K562 (cell line): ENCODE data around the gene LGR6. TPM values are rescaled to one million over a fixed set of nuclear protein-coding genes. Genes with fewer than 3 reads are reported as not detected.

Experiments
- ARNT ChIP-seq, 2 experiments: fragments of 450-650 bp; IDR thresholded peaks; 2 replicates each; pipeline ENCODE4 v1.6.1; 2016; ENCODE audit warnings: mild to moderate bottlenecking in 1 of 2
- CXXC5 ChIP-seq: fragments of 250-450 bp; sonication (Bioruptor Pico); IDR thresholded peaks from 2 replicates; pipeline ENCODE4 v1.8.0; 2022; ENCODE audit warnings: inconsistent platforms, mild to moderate bottlenecking, moderate library complexity
- GATA2 ChIP-seq: sonication (generic); formaldehyde crosslinking; IDR thresholded peaks from 2 replicates; pipeline ENCODE4 v1.4.0; 2020; ENCODE audit warnings: mild to moderate bottlenecking, missing genetic modification reagents
- HDGF ChIP-seq: fragments of 450-650 bp; IDR thresholded peaks from 2 replicates; pipeline ENCODE4 v1.6.1; 2016
- HNRNPLL ChIP-seq: fragments of 200-400 bp; formaldehyde crosslinking; IDR thresholded peaks from 2 replicates; pipeline ENCODE4 v1.6.1; 2017; ENCODE audit warnings: low read length, low read depth, mild to moderate bottlenecking; ENCODE audit not compliant: poor library complexity, severe bottlenecking
- IRF2 ChIP-seq: sonication (generic); formaldehyde crosslinking; IDR thresholded peaks from 2 replicates; pipeline ENCODE4 v1.8.1; 2022; ENCODE audit warnings: mild to moderate bottlenecking, missing genetic modification reagents
- KDM4B ChIP-seq, 2 experiments: fragments of 450-650 bp in 1 of 2; sonication (generic) in 1 of 2; IDR thresholded peaks; 2 replicates each; pipeline ENCODE4 v1.6.1; 2016 to 2017; ENCODE audit warnings: borderline replicate concordance in 2 of 2, antibody characterized with exemption in 1 of 2, low read depth in 1 of 2, mild to moderate bottlenecking in 1 of 2
- MBD2 ChIP-seq: sonication (generic); IDR thresholded peaks from 2 replicates; pipeline ENCODE4 v1.6.1; 2016; ENCODE audit warnings: low read depth, borderline replicate concordance
- MCM7 ChIP-seq, 2 experiments: fragments of 450-650 bp; IDR thresholded peaks; 2 replicates each; pipeline ENCODE4 v1.6.1; 2016 to 2018
- MLX ChIP-seq, 2 experiments: fragments of 450-650 bp in 1 of 2; sonication (generic) in 1 of 2; formaldehyde crosslinking; conservative IDR thresholded peaks; 2 replicates each; pipeline versions ENCODE4 v1.4.0 to v1.8.1; 2020 to 2022; ENCODE audit warnings: mild to moderate bottlenecking in 1 of 2, missing genetic modification reagents in 1 of 2
- MTA3 ChIP-seq: fragments of 450-650 bp; formaldehyde crosslinking; IDR thresholded peaks from 2 replicates; pipeline ENCODE4 v1.6.1; 2017; ENCODE audit warnings: mild to moderate bottlenecking, borderline replicate concordance
- MYNN ChIP-seq, 2 experiments: sonication (generic); formaldehyde crosslinking in 1 of 2; IDR thresholded peaks; 2 replicates each; pipeline versions ENCODE4 v1.5.0 to v1.6.1; 2016 to 2020; ENCODE audit warnings: antibody characterized with exemption in 1 of 2, missing genetic modification reagents in 1 of 2
- NFE2 ChIP-seq: IDR thresholded peaks from 2 replicates; pipeline ENCODE4 v1.6.1; 2014; ENCODE audit warnings: antibody characterized with exemption, low read depth
- NRF1 ChIP-seq, 2 experiments: fragments of 450-650 bp; IDR thresholded peaks in 1 of 2; conservative IDR thresholded peaks in 1 of 2; 2 replicates each; pipeline ENCODE4 v1.6.1; 2014; ENCODE audit warnings: mild to moderate bottlenecking in 2 of 2
- POLR2B ChIP-seq: fragments of 450-650 bp; IDR thresholded peaks from 2 replicates; pipeline ENCODE4 v1.6.1; 2018; ENCODE audit warnings: low read depth; ENCODE audit not compliant: partially characterized antibody
- POLR2G ChIP-seq: fragments of 200-400 bp; formaldehyde crosslinking; IDR thresholded peaks from 2 replicates; pipeline ENCODE4 v1.6.1; 2017; ENCODE audit warnings: low read depth, mild to moderate bottlenecking, antibody characterized with exemption, low read length, moderate library complexity
- RNF2 ChIP-seq: sonication (generic); IDR thresholded peaks from 2 replicates; pipeline ENCODE4 v1.6.1; 2016
- SIN3B ChIP-seq: fragments of 450-650 bp; IDR thresholded peaks from 2 replicates; pipeline ENCODE4 v1.6.1; 2017; ENCODE audit warnings: low read depth, mild to moderate bottlenecking, moderate library complexity
- SPI1 ChIP-seq: IDR thresholded peaks from 2 replicates; pipeline ENCODE4 v1.6.1; 2011; ENCODE audit warnings: low read depth, low read length, control low read depth, borderline replicate concordance
- STAT5A ChIP-seq: IDR thresholded peaks from 2 replicates; pipeline ENCODE4 v1.6.1; 2012; ENCODE audit warnings: low read length, inconsistent platforms, borderline replicate concordance
- TAF7 ChIP-seq: fragments of 450-650 bp; IDR thresholded peaks from 2 replicates; pipeline ENCODE4 v1.6.1; 2016; ENCODE audit warnings: missing genetic modification characterization, missing compliant biosample characterization
- TFE3 ChIP-seq: fragments of 450-650 bp; formaldehyde crosslinking; IDR thresholded peaks from 2 replicates; pipeline ENCODE4 v1.4.0; 2020; ENCODE audit warnings: mild to moderate bottlenecking, mixed read lengths
- TRIM28 ChIP-seq: fragments of 450-650 bp; IDR thresholded peaks from 2 replicates; pipeline ENCODE4 v1.6.1; 2017
- ZNF232 ChIP-seq: sonication (generic); formaldehyde crosslinking; IDR thresholded peaks from 2 replicates; pipeline ENCODE4 v1.8.0; 2022; ENCODE audit warnings: mild to moderate bottlenecking, missing genetic modification reagents
- ZNF311 ChIP-seq: fragments of 250-450 bp; sonication (Bioruptor Pico); IDR thresholded peaks from 2 replicates; pipeline ENCODE4 v1.4.0; 2020; ENCODE audit warnings: mild to moderate bottlenecking, moderate library complexity
- ZNF707 ChIP-seq: fragments of 250-450 bp; sonication (Bioruptor Pico); conservative IDR thresholded peaks from 2 replicates; pipeline ENCODE4 v1.8.0; 2022; ENCODE audit warnings: inconsistent platforms, mild to moderate bottlenecking, moderate library complexity
- ZNF830 ChIP-seq: fragments of 250-450 bp; sonication (Bioruptor Pico); IDR thresholded peaks from 2 replicates; pipeline ENCODE4 v1.5.0; 2021; ENCODE audit warnings: mild to moderate bottlenecking
- ZZZ3 ChIP-seq: fragments of 450-650 bp; IDR thresholded peaks from 2 replicates; pipeline ENCODE4 v1.6.1; 2016; ENCODE audit warnings: antibody characterized with exemption, mild to moderate bottlenecking, moderate library complexity
- polyA plus RNA-seq, 8 experiments: library from polyadenylated mRNA; depleted of rRNA in 4 of 8; stranded (reverse) in 5 of 8; unstranded in 3 of 8; fragments of >200 nt; fragmentation: Nextera tagmentation in 2 of 8; fragmentation: Illumina TruSeq in 1 of 8; extraction: Ambion mirVana in 2 of 8; extraction: Trizol in 1 of 8; gene quantifications; 2 replicates each; pipeline versions ENCODE4 v1.2.1 to v1.2.3, GENCODE V29; 2011 to 2014; ENCODE audit warnings: inconsistent platforms in 1 of 8, missing spikeins in 1 of 8
- total RNA-seq, 7 experiments: library from RNA; depleted of rRNA in 6 of 7; stranded (reverse); fragments of >200 nt in 6 of 7; fragmentation: Illumina TruSeq in 2 of 7; extraction: Trizol in 2 of 7; gene quantifications; 2 replicates each; pipeline versions ENCODE4 v1.2.1 to v1.2.3, GENCODE V29; 2011 to 2021; ENCODE audit warnings: low replicate concordance in 1 of 7

The LGR6 gene
- total and polyA plus RNA-seq, 9 of the 15 experiments (the other 6 are each of a cell fraction or from before 2014, with no cell fraction given), result 0.01 to 0.54 (median 0.17) TPM; not detected in 1

DNA sequence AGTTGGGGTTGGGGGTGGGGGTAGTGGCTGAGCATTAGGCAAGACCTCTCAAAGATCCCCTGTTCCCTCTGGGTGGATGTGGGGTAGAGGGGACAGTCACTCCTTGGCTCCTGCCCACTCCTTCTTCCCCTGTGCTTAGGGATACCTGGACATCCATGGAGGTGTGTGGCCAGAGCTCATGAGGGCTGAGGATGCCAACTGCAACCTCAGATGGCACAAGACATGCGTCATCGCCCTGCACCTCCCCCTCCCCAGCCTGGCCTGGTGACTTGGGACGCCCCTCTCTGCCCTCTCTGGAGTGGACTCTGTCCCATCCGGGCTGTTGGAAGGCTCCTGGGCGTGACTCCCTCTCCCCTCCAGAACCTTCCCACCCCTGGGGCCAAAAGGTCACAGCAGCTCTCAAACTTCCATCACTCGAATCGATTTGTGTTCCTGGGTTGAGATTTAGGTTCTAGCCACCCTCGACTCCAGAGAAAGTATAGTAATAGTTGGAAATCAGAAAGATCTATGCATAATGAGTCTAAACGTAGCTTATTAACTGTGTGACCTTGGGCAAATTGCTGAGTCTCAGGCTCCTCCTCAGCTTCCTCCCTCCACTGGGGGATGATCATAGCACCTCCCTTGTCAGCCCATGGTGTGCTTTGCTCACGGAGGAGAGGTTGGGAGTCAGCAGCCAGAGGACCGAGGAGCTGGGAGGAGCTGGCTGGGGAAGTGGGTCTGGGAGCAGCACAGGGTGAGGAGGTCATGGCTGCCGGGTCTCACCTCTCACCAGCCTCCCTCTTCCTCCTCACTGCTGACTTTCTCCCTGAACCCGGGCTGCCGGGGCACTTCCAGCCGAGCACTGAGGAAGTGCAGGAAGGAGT is 30.9 kb upstream of the LGR6 start (continued):
- TF ChIP-seq MBD2 (0 out of 2 replicates have a peak, but pooled peaks have one; percentile 32), HDGF (peak; percentile 66; the same call in 1 of the 2 replicates), KDM4B (IDR thresholded peaks at IDR 0.05; ENCODE audit: borderline replicate concordance in 2 of 2, low read depth in 1 of 2) (no peak; a peak in 1 of 4 replicates), ARNT (IDR thresholded peaks at IDR 0.05) (peak in 1 of 2 experiments; percentile 59; a peak in 1 of 4 replicates), SPI1 (peak; percentile 78; the same call in 1 of the 2 replicates), NRF1 (conservative IDR thresholded peaks at IDR 0.05 in 1 of 2, IDR thresholded peaks at IDR 0.05 in 1 of 2) (0 out of 4 replicates have a peak, but pooled peaks have one; percentile 39 to 40), ZNF232 (CRISPR knock-in tag) (no peak), TRIM28 (no peak), HNRNPLL (no peak), RNF2 (no peak; the same call in 1 of the 2 replicates), MYNN (IDR thresholded peaks at IDR 0.05) (peak; percentile 21; the same call in 1 of the 2 replicates), MYNN (CRISPR knock-in tag; IDR thresholded peaks at IDR 0.05) (no peak), TFE3 (no peak; the same call in 1 of the 2 replicates), ZZZ3 (no peak), MCM7 (IDR thresholded peaks at IDR 0.05) (no peak), MTA3 (peak; percentile 61; the same call in 1 of the 2 replicates), MLX (CRISPR knock-in tag; conservative IDR thresholded peaks at IDR 0.05) (no peak), NFE2 (peak; percentile 50; the same call in 1 of the 2 replicates), POLR2B (peak; percentile 64), CXXC5 (no peak), SIN3B (no peak), TAF7 (tag) (no peak), STAT5A (no peak), ZNF707 (no peak), IRF2 (CRISPR knock-in tag) (no peak), POLR2G (peak; percentile 63), ZNF830 (CRISPR knock-in tag) (peak; percentile 87; the same call in 1 of the 2 replicates), ZNF311 (CRISPR knock-in tag) (peak; percentile 74; the same call in 1 of the 2 replicates), GATA2 (CRISPR knock-in tag) (no peak)
